Spleen (tissue), 11 donors: Measurements from ENCODE around the gene SPIRE1. TPM values are rescaled to one million over a fixed set of nuclear protein-coding genes. Genes with fewer than 3 reads are reported as not detected.

Source experiments
- DNase-seq: peaks from one replicate; pipeline ENCODE4 v3.0.0-alpha.2; 2020
- H3K27ac ChIP-seq, 8 donors: fragments of 200-600 bp; sonication (generic) in 7 of 8; 1 replicate in 4 of 8; 2 replicates in 4 of 8; pipeline versions ENCODE4 v1.5.0 to v1.8.0; 2016 to 2021; ENCODE audit warnings: inconsistent platforms in 4 of 8, mild to moderate bottlenecking in 4 of 8, moderate library complexity in 1 of 8
- H3K27me3 ChIP-seq, 7 donors: fragments of 200-600 bp; sonication (generic) in 6 of 7; replicated peaks in 1 of 7; 1 replicate in 4 of 7; 2 replicates in 3 of 7; pipeline versions ENCODE4 v1.5.0 to v1.8.0; 2016 to 2021; ENCODE audit warnings: inconsistent platforms in 3 of 7, mild to moderate bottlenecking in 1 of 7
- H3K36me3 ChIP-seq, 6 donors: fragments of 200-600 bp; sonication (generic) in 5 of 6; 1 replicate in 4 of 6; 2 replicates in 2 of 6; pipeline versions ENCODE4 v1.5.0 to v1.8.0; 2016 to 2021; ENCODE audit warnings: inconsistent platforms in 2 of 6
- H3K4me1 ChIP-seq, 6 donors: fragments of 200-600 bp; sonication (generic) in 5 of 6; 1 replicate in 3 of 6; 2 replicates in 3 of 6; pipeline versions ENCODE4 v1.5.0 to v1.8.0; 2016 to 2021; ENCODE audit warnings: inconsistent platforms in 3 of 6
- H3K4me3 ChIP-seq, 8 donors: fragments of 200-600 bp; sonication (generic) in 7 of 8; 1 replicate in 4 of 8; 2 replicates in 4 of 8; pipeline versions ENCODE4 v1.5.0 to v1.8.0; 2016 to 2021; ENCODE audit warnings: inconsistent platforms in 4 of 8, mild to moderate bottlenecking in 4 of 8, moderate library complexity in 2 of 8
- H3K9me3 ChIP-seq, 8 donors: fragments of 200-600 bp; sonication (generic) in 7 of 8; 1 replicate in 4 of 8; 2 replicates in 4 of 8; pipeline versions ENCODE4 v1.5.0 to v1.8.0; 2016 to 2021; ENCODE audit warnings: inconsistent platforms in 4 of 8
- CTCF ChIP-seq, 11 experiments: fragments of 200-600 bp in 7 of 11; fragments of 450-650 bp in 4 of 11; sonication (generic) in 4 of 11; IDR thresholded peaks in 8 of 11; conservative IDR thresholded peaks in 3 of 11; 1 replicate in 7 of 11; 2 replicates in 4 of 11; pipeline versions ENCODE4 v1.4.0 to v1.8.0; 2016 to 2021; ENCODE audit warnings: antibody characterized with exemption in 11 of 11, inconsistent platforms in 4 of 11, mild to moderate bottlenecking in 1 of 11
- POLR2A ChIP-seq, 3 donors: fragments of 450-650 bp; IDR thresholded peaks; one replicate each; pipeline ENCODE4 v1.5.1; 2017; ENCODE audit warnings: antibody characterized with exemption in 3 of 3, mild to moderate bottlenecking in 1 of 3
- POLR2AphosphoS5 ChIP-seq, 3 donors: sonication (generic); formaldehyde crosslinking; IDR thresholded peaks; one replicate each; pipeline ENCODE4 v1.5.1; 2017; ENCODE audit warnings: antibody characterized with exemption in 3 of 3
- WGBS, 5 donors: extraction: QIAGEN DNeasy Blood & Tissue Kit in 3 of 5; methylation state at CpG; one replicate each; pipeline versions ENCODE4 v1.1.5 to v1.1.7; 2013 to 2018; 5-methylcytosine and 5-hydroxymethylcytosine counted together
- intact Hi-C: fragments of 100-400 bp; cut with DNase I; formaldehyde crosslinking; loops from one replicate; pipeline ENCODE4 v1.15.0; 2023; ENCODE audit warnings: low total_unique reads
- polyA plus RNA-seq, 3 donors: library from polyadenylated mRNA; stranded (reverse); fragments of 200-250 nt; gene quantifications; one replicate each; pipeline ENCODE4 v1.2.1, GENCODE V29; 2013
- total RNA-seq, 7 donors: library from RNA; depleted of rRNA in 3 of 7; stranded (reverse); fragments of >200 nt in 3 of 7; fragmentation: NEBNext Ultra II Directional in 4 of 7; extraction: Animal tissue kit (Norgen Biotek cat#: 25700) in 4 of 7; gene quantifications; one replicate each; pipeline versions ENCODE4 v1.1.0 to v1.2.1, GENCODE V29; 2016 to 2021
- donor health status: healthy with polysubstance abuse.
- donor health status: DM: no; HTN: no; CAD: no; lungs with moderate emphysema.
- donor health status: DM: no; HTN: no; CAD: no.
- donor health status: Bipolar disorder and iron deficiency.
- donor health status: healthy.
- donor health status: DM: no; HTN: no; CAD: no.
- donor health status: DM: yes; HTN: yes; CAD: no.

The SPIRE1 gene
- total and polyA plus RNA-seq, 10 donors: 1.4 to 19.4 (median 11.1) TPM

- Histone ChIP-seq H3K27ac (no peak overlapping the region), H3K9me3 (no peaks in the 10 kb centered on the region), H3K4me1 (no peaks in the 10 kb centered on the region), H3K36me3 (no peaks in the 10 kb centered on the region), H3K4me3 (no peak overlapping the region), H3K27me3 (no peaks in the 10 kb centered on the region)
- DNase-seq: no peak
- TF ChIP-seq POLR2A (IDR thresholded peaks at IDR 0.05) (no peak), POLR2AphosphoS5 (IDR thresholded peaks at IDR 0.05) (no peak), CTCF (IDR thresholded peaks at IDR 0.05 in 8 of 11, conservative IDR thresholded peaks at IDR 0.05 in 3 of 11) (no peak)
- WGBS, 5 donors: 87 to 92% (median 90%) methylated on average over 5 of the region's 5 CpGs
- intact Hi-C loops: no loop called here
Observed at GRCh38 chr18:12621742-12622306, 36.1 kb downstream of the SPIRE1 start.

GRCh38 chr18:12615748-12616147, 42.2 kb downstream of the SPIRE1 start:
- Histone ChIP-seq H3K27me3 (no peaks in the 10 kb centered on the region), H3K27ac (no peak overlapping the region), H3K9me3 (no peaks in the 10 kb centered on the region), H3K4me3 (no peak overlapping the region), H3K36me3 (no peaks in the 10 kb centered on the region), H3K4me1 (no peaks in the 10 kb centered on the region)
- intact Hi-C loops: no loop called here
- TF ChIP-seq POLR2AphosphoS5 (IDR thresholded peaks at IDR 0.05) (no peak), CTCF (IDR thresholded peaks at IDR 0.05 in 8 of 11, conservative IDR thresholded peaks at IDR 0.05 in 3 of 11) (no peak), POLR2A (IDR thresholded peaks at IDR 0.05) (no peak)
- no peak for DNase-seq
- WGBS, 5 donors: 48 to 70% (median 59%) methylated on average over 2 of the region's 2 CpGs

- intact Hi-C loops: no loop called here
- DNase-seq: no peak
- TF ChIP-seq POLR2AphosphoS5 (IDR thresholded peaks at IDR 0.05) (no peak), CTCF (IDR thresholded peaks at IDR 0.05 in 8 of 11, conservative IDR thresholded peaks at IDR 0.05 in 3 of 11) (no peak), POLR2A (IDR thresholded peaks at IDR 0.05) (no peak)
- peaks cover 0 to 4% (median 0%) of the 10 kb centered on the region in 6 donors for H3K4me1 ChIP-seq
- WGBS, 5 donors: 76 to 96% (median 88%) methylated on average over 1 of the region's 1 CpG
- H3K27me3 ChIP-seq: no peaks in the 10 kb centered on the region
- peak overlapping the region in 1 of 8 donors; percentile 72 for H3K27ac ChIP-seq
- no peaks in the 10 kb centered on the region for H3K36me3 ChIP-seq
- no peaks in the 10 kb centered on the region for H3K9me3 ChIP-seq
- H3K4me3 ChIP-seq: no peak overlapping the region
Observed at GRCh38 chr18:12608301-12608700, 49.6 kb downstream of the SPIRE1 start.

GRCh38 chr18:12606592-12607315, 51.2 kb downstream of the SPIRE1 start:
- H3K27me3 ChIP-seq: no peaks in the 10 kb centered on the region
- no peaks in the 10 kb centered on the region for H3K9me3 ChIP-seq
- no peak overlapping the region for H3K4me3 ChIP-seq
- no peak for DNase-seq
- H3K4me1 ChIP-seq: peaks cover 0 to 14% (median 0%) of the 10 kb centered on the region in 6 donors
- TF ChIP-seq POLR2AphosphoS5 (IDR thresholded peaks at IDR 0.05) (no peak), CTCF (IDR thresholded peaks at IDR 0.05 in 8 of 11, conservative IDR thresholded peaks at IDR 0.05 in 3 of 11) (no peak), POLR2A (IDR thresholded peaks at IDR 0.05) (no peak)
- intact Hi-C loops: no loop called here
- peak overlapping the region in 7 of 8 donors; percentile 3 to 72 (median 48) for H3K27ac ChIP-seq
- H3K36me3 ChIP-seq: no peaks in the 10 kb centered on the region
- whole genome bisulfite sequencing, 5 donors: 62 to 66% (median 63%) methylated on average over 10 of the region's 10 CpGs
